CD4-positive, alpha-beta T cell treated with Interleukin-17A for 1 hour (primary cell): ENCODE data around the gene SFXN1.
"Not testable (repeated sequence)": the region's sequence is repeated elsewhere in the genome, so short reads cannot be mapped to it uniquely, and the experiment has no call there.

ENCODE experiments used
- DNase-seq: peaks from one replicate; pipeline ENCODE4 v3.0.0-alpha.2; 2020

The SFXN1 gene, protein sequence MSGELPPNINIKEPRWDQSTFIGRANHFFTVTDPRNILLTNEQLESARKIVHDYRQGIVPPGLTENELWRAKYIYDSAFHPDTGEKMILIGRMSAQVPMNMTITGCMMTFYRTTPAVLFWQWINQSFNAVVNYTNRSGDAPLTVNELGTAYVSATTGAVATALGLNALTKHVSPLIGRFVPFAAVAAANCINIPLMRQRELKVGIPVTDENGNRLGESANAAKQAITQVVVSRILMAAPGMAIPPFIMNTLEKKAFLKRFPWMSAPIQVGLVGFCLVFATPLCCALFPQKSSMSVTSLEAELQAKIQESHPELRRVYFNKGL

DNA sequence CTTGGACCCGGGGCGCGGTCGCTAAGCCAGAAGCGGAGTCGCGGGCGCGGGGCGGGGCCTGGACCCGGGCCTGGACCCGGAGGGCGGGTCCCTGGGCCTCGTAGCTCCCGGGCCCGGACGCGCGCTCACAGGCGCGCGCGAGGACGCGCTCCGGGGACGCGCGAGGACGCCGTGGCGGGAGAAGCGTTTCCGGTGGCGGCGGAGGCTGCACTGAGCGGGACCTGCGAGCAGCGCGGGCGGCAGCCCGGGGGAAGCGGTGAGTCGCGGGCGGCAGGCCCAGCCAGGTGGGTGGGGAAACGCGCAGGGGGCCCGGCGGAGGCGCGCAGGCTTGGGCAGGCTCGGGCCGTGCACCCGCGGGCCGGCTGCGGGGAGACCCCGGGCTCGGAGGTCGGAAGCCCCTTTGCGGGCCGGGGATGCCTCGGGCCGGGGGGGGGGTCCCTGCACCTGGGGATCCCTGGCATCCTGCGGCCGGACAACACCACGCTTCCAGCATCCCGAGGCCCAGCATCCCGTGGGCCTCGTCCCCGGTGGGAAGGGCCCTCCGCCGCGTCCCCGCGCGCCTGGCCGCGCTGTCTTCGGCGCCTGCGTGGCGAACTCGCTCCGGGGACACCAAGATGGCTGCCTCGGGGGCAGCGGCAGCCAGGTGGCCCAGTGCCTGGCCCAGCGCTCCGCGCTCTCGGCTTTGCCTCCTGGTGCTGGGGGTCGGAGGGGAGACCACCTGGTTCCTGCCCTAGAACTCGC lies at the start of gene SFXN1:
SFXN1 (plus strand) TSS at position 177 of the 741 bp plus-strand sequence. CDS start 13,544 bp downstream, outside the sequence.
- DNase-seq: peak; percentile 77

DNA sequence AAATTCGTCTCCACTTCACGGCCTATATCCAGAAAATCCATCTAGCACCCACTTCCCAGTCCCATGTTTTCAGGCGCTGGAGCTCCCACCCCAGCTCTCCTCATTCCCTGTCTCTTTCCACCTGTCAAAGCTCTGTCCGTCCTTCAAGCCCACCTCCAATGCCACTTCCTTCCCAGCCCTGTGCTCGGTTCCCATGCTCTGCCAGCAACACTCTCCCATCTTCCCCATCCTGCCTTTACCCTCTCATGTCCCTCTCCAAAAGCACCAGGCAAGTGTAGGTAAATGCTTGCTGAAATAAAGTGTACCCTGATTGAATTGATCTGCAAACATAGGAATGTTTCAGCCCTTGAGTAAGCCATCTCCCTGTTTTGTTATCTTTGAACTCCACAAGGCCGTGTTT lies 43.6 kb upstream of the SFXN1 start:
- no peak for DNase-seq

DNA sequence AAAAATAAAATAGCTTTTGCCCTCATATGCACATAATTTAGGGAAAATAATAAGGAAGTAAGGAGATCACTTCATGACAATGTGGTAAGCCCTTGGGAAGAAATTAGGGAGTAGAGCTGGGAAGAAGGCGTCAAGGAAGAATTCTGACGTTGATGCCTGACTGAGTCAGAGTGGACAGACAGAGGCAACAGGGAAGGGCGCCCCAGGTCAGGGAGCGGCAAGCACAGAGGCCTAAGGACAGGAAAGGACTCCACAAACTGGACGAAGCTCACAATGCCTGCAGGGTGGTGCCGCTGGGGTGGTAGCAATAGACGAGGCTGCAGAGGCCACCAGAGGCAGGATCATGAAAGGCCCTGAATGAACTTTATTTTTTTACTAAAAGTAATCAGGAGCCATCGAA lies 42.0 kb upstream of the SFXN1 start:
- DNase-seq: no peak

DNA sequence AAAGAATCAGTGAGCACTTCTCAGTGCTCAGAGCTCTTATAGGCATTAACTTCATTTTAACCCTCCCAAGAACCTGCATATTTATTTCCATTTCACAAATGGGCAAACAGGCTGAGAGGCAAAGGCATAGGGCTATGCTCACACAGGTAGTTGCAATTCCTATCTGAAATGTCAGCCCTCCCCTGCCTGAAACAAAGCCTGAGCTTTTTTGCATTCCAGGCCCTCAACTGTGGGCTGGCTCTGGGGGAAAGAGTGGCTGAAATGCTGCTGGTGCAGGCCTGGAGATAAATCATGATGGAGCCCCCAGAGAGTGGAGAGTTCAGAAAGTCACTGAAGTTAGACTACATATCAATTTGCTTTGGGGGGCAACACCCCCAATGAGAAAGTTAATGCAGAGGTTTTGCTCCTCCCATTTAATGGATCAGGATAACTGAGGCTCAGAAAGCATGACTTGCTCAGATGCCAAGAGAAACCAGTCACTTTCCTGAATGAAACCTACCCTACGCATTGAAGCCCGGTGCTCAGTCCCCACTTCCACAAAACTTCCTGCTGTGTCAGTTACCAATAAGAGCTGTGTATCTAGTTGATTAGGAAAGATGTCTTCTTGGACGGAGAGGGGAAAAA lies 40.0 kb upstream of the SFXN1 start:
- no peak for DNase-seq

DNA sequence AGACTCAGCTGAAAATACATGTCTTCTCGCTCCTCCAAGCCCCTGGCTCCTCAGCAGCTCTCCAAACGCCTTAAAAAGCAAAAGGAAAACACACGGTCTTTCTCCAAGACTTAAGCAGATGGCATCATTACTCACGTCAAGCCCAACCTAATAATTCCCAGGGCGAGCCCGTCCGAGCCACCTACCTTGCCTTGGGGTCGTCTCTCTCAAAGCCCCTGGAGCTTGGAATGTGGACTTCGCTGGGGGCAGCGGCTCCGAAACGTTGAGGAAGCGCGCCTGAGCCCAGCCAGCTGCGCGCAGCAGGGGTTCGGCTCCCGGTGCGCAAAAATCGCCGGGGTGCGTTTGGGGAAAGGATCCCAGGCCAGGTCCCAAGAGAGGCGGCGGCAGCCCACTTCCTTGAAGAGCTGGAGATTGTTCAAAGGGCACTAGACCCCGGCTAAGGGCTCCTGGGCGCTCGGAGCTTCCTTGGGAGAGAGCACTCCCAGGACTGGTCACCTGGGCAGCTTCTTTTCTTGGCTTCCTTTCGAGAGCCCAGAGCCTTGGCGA lies 34.8 kb upstream of the SFXN1 start:
- DNase-seq: no peak

DNA sequence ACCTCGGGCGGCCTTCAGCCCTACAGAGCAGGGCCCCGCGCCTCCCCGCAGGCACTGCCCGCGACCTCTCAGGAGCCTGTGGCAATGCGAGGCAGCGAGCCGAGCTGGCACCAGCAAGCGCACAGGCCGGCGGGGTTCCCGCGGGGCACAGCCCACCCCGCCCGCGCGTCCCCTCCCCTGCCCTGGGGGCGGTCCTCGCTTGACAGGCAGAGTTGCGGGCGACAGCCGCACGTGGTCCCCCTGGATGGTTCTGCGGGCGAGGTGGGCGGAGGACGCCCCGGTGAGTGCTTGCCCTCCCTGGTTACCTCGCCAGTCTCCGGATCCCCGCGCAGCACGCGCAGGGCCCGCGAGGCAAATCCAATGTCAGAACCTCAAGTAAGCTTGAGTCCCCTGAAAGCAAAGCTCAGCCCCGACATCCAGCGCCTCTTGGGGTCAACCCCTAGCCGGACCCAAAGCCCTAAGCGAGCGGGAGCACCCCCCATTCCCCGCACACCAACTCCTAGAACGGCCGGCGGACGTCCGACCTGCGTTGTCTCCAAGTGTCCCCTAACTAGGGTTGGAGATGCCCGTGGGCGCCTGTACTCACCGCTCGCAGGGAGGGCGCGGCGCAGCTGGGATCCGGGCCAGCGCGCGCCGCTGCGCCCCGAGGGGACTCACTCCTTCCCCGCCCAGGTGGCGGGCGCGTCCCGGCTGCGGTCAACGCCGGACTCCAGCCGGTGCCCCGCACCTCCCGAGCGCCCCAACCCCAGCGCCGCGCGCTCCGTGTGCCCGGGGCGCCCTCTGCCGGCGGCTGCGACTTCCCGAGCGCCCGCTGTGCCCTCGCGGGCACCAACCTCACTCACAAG lies 34.1 kb upstream of the SFXN1 start, which contains the start of gene DRD1:
DRD1 (minus strand) TSS at position 123 of the 845 bp plus-strand sequence. CDS start 1,083 bp downstream, outside the sequence.
- DNase-seq: peak; percentile 28

DNA sequence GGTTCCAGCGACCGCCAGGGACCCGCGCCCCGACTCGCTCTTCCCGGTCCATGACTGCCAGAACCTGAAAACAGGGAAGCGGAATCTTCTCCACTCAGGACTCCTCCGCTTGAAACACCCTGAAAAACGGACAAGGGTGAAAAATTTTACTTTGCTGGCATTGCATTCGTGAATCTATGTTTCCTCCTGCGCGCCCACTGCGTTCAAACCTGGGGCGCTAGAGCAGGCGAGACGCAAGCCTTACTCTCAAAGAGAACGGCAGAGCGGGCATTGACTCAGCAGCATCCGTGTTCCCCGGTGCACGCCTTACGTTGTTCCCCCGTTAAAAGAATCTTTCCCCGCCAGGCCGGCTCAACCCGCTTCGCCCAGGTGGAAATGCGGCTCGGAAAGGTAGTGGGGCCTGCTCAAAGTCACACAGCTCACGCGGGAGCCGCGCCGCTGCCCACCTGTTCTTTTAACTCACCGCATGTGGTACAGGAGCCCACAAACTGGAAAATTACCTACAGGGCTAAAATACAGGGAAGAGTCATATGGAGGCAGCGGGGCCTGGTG lies 33.4 kb upstream of the SFXN1 start:
- no peak for DNase-seq

DNA sequence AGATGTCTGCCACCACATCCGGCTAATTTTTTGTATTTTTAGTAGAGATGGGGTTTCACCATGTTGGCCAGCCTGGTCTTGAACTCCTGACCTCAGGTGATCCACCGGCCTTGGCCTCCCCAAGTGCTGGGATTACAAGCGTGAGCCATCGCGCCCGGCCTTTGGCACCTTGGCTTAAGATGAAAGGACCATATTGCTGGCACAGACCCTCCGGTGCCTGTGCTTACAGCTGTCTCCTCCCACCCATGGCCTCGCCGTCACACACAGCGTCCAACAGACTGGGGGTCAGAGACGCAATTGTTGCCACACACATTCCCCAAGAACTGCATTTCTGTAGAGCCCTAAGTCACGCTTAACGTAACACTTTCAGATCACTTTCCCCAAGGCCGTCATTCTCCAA lies 32.0 kb upstream of the SFXN1 start:
- DNase-seq: not testable (repeated sequence)

DNA sequence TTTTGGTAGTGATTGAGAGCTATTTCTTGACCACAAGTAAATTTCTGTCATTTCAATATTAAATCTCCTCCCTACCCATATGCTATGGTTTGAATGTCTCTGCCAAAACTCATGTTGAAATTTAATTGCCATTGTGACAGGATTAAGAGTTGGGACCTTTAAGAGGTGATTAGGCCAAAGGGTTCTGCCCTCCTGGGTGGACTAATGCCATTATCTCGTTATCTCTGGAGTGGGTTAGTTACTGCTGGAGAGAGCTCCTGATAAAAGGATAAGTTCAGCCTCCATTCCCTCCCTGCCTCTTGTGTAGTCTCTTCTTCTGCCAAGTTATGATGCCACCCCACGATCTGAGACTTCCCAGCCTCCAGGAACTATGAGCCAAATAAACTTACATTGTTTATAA lies 30.8 kb upstream of the SFXN1 start:
- no peak for DNase-seq

DNA sequence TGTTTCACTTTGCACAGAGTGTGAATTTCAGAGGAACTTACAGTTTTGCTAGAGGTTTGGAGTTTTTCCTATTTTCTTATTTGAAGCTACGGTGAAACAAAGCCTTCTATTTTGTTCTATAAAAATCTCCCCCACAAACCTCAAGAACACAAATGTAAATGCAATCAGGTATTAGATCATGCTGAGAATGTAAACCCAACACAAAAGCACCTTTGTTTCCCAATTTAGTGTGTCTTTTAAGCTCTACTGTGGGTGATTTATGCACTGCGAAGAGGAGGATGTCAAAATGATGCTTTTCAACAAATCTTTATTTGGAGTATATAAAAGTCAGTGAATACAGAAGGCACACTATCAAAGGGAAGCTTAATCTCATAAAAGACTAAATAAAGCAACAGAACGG lies 30.1 kb upstream of the SFXN1 start:
- DNase-seq: no peak

DNA sequence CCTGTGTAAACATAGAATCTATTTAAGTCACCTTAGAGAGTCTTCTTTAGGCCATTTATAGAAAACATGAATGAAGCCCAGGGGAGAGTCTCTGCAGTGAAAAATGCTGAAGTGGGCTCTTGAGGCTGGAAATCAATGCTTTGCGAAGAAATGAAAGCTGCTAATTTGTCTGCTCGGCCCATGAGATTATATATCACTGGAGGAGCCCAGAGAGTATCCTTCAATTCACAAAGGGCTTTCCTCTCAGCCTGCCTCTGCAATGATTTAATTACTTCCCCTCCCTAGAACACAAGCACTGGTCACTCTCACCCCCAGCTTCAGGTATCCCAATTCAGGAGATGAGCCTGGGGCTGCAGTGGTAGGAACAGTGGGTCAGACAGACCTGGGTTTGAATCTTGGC lies 26.2 kb upstream of the SFXN1 start:
- DNase-seq: no peak

DNA sequence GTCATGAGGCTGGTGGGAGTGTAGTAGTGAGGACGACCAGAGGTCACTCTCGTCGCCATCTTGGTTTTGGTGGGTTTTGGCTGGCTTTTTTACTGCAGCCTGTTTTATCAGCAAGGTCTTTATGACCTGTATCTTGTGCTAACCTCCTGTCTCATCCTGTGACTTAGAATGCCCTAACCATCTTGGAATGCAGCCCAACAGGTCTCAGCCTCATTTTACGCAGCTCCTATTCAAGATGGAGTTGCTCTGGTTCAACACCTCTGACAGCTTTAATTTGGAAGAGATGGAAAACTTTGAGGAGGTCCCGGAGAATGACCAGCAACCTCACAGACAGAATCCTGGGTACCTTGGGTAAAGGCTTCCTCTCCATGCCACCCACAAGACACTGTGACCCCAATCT lies 24.0 kb upstream of the SFXN1 start:
- DNase-seq: not testable (repeated sequence)

DNA sequence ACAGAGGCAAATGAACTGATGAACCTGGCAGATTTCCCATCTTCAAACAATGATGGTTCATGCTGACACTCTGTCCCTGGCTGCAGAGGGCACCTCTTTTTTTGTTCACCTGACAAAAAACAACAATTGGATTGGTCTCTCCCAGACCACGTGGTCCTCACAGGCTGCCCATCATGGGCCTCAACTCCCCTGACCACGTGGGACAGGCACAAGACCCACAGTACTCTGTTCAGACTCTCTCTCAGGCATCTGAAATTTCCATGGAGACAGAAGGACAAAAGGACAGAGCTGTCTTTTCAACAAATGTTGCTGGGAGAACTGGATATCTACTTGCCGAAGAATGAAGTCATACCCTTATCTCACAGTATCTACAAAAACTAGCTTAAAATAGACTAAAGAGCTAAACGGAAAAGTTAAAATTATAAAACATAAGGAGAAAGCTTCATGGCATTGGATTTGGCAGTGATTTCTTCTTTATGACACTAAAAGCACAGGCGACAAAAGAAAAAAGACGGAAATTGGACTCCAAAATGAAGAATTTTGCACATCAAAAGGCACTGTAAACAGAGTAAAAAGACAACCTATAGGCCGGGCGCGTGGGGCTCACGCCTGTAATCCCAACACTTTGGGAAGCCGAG lies 22.1 kb upstream of the SFXN1 start:
- no peak for DNase-seq

DNA sequence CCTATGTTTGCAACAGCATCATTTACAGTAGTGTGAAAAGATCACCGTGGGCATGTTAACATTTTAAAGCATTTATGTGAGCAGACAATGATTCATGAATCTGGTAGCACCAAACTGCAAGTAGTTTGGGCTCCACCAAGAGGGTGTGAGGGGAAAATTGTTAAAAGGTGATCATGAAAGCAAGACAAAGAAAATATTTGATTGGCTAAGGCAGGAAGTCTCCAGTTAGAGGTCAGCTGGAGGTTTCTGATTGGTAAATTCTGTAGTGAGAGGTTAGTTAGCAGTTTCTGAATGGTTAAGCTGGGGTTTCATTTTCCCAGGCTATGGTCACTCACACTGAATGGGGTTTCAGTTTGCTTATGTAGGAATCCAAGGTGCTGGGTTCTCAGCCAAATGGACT lies 20.9 kb upstream of the SFXN1 start:
- DNase-seq: no peak

DNA sequence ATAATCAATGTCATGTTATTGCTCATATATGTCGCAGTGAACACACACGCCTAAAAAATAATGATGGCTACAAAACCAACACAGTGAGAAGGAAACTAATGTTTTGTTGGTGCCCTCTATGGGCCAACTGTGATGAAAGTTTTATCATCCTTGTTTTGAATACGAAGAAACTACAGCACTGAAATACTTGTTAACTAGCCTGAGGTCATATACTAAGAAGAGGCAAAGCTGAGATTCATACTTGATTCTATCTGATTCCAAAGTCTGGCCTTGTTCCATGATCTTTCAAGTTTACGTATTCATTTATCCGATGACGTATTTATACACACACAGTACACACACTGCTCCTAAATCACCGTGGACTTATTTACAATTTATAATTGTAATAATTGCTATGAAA lies 18.2 kb upstream of the SFXN1 start:
- peak; percentile 14 for DNase-seq

DNA sequence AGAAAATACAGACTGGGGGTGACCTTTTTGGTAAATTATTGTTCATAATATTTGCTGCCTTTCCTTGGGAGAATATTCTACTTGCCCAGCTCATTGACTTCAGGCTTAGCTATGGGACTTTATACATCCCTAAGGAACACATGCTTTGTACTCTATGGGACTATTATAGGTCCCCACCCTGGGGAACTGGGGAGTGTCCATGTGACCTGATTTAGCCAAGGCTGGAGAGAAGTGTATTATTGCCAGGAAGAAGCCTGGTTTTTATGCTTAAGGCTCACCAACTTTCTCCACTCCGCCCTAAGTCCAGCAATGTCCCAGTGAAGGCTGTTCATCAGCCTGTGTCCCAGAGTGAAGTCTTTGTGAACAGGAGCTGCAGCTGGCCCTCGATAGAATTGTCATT lies 17.8 kb upstream of the SFXN1 start:
- DNase-seq: no peak

DNA sequence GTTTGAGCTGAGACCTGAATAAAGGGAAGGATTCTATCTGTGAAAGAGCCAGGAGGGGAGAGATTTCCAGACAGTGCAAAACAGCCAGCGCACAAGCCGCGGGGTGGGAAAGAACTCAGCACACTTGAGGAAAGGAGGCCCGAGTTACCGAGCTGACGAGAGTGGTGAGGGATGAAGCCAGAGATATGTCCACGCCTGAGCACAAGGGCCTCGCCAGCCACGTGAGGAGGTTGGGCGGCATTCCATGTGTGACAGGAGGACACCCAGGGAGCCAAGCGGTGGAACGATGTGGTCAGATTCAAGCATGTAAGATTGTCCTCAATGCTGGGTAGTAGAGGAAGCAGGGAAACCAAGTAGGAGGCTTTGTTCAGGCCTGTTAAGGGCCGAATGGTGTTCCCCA lies 17.0 kb upstream of the SFXN1 start:
- no peak for DNase-seq

DNA sequence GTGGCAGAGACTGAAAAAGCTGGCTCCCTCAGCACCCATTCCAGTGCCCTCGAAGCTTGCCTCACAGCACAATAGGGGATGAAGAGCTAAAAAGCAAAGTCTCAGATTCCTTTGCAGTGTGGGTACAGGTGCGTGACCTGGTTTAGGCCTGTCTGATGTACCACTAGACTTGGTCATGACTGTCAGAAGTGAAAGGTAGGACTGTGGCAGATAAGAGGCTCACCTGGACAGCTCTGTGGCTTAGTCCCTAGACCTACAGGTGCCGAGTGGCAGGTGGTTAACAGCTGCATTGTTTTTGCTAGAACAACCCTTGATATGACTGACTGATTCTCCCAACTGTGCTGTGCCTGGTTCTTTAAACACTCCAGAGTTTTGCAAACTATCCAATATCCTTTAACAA lies 14.7 kb upstream of the SFXN1 start:
- DNase-seq: no peak

DNA sequence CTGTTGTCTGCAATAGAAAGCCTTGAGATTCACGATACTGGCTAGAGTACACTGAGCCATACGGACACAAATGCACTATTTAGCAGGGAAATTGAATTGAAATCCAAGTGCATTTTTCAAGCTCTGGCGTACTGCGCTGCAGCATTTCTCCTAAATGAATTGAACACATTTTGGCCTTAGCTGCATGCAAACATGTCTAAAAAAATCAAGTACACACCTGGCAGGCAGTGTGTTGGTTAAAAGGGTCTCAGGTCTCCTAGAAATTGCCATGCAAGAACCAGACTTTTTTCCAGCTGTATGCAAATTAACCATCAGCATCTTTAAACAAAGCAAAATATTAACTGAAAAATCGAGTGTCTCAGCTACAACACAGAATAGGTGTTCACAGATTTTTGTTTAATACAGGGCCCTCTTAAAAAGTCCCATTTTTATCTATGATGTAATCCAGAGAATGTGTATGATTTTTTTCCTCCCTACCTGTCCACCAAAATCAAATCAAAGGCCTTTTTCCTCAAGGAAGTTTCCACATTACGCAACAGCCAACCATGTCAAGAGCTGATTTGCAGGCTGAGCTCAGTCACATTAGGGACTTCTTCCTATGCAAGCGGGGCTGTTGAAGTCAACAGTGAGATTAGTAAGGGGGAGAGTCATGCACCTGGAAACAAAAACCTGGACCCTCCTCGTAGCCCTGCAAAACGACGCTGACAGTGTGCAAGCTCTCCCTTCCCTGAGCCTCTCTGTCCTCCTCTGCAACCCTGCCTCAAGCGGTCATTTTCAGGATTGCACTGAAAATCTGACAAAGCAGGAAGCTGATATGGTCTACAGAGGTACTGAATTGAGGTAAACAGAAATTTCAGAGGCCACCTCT lies 14.1 kb upstream of the SFXN1 start:
- peak; percentile 68 for DNase-seq

DNA sequence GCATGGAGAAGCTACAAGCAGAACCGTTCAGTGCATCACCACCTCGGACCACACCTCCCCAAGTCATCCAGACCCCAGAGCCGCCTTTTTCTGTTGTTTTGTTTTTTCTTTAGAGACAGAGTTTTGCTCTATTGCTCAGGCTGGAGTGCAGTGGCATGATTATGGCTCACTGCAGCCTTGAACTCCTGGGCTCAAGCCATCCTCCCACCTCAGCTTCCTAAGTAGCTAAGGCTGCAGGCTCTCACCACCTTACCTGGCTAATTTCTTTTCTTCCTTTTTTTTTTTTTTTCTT lies 13.5 kb upstream of the SFXN1 start:
- DNase-seq: no peak

DNA sequence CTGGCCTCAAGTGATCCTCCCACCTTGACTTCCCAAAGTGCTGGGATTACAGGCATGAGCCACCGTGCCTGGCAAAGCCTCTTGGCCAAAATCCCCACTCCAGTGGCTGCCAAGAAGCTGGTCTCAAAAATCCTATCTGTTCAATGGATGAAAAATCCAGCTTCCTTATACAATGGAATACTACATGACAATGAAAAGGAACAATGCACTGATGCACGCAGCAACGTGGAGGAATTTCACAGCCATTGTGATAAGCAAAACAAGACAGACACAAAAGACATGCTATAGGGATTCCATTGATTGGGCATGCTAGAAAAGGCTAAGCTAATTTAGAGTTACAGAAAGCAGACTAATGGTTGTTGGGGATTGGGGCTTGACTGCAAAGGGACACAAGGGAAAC lies 13.1 kb upstream of the SFXN1 start:
- DNase-seq: no peak
